ENCODE results near the gene RBFOX1.

Gene RBFOX1

DNA sequence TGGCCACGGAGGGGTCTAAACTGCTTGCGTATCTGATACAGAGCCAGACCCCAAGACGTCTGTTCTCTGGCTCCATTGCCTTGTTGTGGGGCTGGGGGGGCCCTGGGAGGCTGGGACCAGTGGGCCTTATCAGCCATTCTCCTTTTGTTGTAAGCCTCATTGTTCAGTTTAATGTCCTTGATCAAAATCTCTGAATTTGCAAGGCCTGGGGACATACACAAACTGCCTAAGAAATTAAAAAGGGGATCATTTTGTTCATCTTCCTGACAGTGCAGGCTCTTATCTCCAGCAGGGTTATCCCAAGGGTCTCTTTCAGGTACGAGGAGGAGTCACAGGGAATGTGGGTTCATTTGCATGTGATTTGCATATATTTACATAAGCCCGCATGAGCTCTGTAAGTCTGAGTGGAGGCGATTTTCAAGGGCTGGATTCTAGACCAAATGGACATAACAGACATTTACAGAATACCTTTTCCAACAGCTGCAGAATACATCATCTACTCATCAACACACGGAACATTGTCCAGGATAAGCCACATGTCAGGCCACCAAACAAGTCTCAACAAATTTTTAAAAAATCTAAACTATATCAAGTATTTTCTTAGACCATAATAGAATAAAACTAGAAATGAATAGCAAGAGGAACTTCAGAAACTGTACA, 269.8 kb downstream of the RBFOX1 start:
- DNase-seq (ENCODE audit: low read depth): no peak

- no peak for DNase-seq (ENCODE audit: low read depth)
These were observed 273.2 kb downstream of the RBFOX1 start for GRCh38 chr16:7605812-7606211.

GRCh38 chr16:7612671-7613070, 280.0 kb downstream of the RBFOX1 start:
- no peak for DNase-seq (ENCODE audit: low read depth)

GRCh38 chr16:7613518-7613917, 280.9 kb downstream of the RBFOX1 start:
- no peak for DNase-seq (ENCODE audit: low read depth)

DNA sequence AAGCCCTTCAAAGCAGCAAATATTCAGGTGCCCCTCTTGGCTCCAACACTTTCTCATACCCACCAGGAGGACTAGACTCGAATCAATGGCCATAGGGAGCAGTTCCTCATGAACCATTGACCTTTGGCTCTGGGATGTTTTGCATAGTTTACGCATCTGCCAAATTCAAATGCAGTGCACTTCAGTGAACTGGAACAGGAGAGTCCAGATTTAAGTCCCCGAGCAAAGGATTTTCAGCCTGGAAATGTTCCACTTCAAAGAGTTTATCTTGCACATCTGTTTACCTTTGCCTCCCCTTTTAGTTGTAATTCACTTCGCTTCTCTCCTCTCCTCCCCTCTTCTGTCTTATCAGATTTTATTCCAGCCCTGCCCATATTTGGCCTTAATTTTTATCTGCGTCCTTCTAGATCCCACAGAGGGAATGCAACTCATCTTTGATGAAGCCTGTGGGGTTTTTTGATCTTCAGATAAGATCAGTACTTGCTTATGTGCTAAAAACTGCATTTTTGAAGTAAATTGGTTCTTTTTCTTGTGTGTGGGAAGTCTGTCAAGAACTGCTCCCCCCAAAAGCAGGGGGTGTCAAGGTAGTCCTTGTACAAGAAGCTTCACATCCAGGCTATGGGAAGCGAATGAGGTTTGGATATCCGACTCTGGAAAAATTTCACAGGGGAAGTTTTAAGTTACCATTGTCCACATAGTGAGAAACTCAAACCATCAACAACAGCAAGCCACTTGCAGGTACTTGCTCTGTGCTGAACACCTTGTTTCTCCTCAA, 281.6 kb downstream of the RBFOX1 start:
- no peak for DNase-seq (ENCODE audit: low read depth)

- no peak for DNase-seq (ENCODE audit: low read depth)
These were observed 282.9 kb downstream of the RBFOX1 start for GRCh38 chr16:7615565-7615964.

DNA sequence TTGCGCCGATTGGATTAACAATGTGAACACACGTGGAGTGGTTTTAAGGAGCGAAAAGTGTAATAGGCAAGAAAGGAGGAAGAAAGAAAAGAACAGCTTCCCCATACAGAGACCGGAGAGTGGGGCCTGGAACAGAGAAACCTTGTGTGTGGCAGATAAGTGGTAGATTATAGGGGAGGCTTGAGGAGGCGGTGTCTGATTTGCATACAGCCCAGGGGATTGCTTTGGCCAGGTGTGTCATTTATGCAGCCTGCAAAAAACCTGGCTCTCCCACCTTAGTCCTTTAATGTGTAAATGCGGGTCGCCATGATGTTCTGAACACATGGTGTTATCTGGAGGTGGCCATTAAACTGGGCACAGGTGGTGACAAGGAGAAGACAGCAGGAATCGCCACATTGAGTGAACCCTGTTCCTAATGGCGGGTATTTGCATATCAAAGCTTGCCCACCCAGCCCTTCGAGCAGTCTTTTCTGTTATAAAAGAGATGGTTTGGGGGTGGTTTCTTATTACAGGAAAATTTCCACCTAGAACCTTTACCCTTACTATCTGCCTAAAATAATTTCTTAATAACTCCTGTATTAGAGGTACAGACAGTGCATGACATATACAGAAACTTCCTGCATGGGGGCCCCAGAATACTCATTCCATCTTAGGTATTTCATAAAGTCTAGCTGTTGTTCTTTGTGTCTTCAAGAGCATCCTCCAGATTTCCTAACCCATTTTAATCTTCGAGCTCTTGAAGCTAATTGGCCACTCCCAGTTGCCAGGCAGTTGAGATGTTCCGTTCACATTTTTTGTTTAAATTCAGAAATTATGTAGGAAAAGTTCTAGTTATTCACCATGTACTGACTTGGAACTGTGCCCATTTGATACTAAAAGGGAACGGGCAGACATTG, 292.5 kb downstream of the RBFOX1 start:
- no peak for DNase-seq (ENCODE audit: low read depth)

DNA sequence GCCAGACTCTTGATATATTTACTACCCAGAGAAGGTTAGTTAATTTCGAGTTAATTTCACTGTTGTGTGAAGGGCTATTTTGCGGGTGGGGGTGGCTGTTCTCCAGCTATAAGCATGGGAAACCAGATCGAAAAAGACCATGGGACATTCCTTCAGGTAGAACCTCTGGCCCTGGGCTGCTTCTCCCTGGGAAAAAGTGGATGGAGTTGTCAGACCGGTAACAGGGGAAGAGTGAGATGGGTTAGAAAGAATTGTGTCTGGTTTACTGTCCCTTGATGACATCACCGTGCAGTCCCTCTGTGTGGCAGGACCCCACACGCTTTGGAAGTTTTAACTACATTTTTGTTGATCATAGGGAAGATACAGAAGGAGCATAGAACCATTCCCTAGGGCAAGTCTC, 296.3 kb downstream of the RBFOX1 start:
- DNase-seq (ENCODE audit: low read depth): no peak

GRCh38 chr16:7629571-7629970, 296.9 kb downstream of the RBFOX1 start:
- DNase-seq (ENCODE audit: low read depth): no peak

DNA sequence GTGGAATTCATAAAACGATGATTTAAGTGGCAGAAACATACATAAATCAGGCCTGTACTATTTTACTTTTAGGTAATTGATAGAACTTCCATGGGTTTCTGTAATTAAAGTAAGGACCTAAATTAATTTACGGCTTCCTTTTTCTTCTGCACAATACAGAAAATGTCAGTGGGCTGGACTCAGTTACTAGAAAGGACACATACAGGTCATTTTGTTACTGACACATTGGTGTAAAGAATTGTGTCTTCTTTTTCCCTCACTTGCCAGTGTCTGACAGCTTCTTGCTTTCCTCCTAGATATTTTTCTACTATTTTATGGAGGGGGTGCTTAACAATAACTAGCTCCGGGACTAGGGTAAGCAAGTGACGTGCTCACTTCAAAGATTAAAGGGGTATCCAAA, 304.8 kb downstream of the RBFOX1 start:
- no peak for DNase-seq (ENCODE audit: low read depth)

- DNase-seq (ENCODE audit: low read depth): no peak
These were observed 305.7 kb downstream of the RBFOX1 start for GRCh38 chr16:7638306-7638705.

GRCh38 chr16:7640334-7640733, 307.7 kb downstream of the RBFOX1 start:
- no peak for DNase-seq (ENCODE audit: low read depth)

DNA sequence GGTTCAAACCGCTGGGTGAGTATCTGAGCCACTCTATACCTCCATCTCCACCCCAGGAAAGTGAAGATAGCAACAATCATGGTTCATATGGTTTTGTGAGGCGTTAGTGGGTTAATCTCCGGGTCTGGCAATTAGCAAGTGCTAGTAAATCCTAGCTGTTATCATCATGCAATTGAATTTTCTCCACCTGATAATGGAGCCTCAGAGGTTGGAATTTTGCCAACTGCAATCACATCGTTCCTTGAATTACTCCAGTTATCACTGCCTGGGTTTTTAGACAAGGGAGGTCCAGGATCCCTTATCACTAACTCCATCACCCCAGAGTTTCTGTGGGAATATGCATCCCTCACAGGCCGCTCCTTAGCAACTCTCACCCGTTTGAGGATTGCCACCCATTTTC, 311.5 kb downstream of the RBFOX1 start:
- no peak for DNase-seq (ENCODE audit: low read depth)

DNA sequence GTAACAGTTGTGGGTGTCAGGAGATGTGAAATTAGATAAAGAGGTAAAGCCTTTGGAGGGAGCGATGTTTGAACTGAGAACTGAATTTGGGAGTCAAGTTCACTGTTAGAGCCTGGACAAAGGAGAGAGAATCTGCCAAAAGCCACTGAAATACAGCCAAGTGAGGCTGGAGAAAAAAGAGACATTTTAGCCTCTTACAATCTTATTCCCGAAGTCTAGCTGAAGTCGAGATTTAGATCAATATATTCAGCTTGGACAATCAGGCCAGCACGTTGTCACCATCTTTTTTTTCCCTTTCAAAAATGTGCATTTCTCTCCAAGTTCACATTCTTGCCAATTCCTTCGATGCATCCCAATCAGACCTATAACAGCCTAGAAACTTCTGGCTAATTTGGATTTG, 312.2 kb downstream of the RBFOX1 start:
- no peak for DNase-seq (ENCODE audit: low read depth)

DNA sequence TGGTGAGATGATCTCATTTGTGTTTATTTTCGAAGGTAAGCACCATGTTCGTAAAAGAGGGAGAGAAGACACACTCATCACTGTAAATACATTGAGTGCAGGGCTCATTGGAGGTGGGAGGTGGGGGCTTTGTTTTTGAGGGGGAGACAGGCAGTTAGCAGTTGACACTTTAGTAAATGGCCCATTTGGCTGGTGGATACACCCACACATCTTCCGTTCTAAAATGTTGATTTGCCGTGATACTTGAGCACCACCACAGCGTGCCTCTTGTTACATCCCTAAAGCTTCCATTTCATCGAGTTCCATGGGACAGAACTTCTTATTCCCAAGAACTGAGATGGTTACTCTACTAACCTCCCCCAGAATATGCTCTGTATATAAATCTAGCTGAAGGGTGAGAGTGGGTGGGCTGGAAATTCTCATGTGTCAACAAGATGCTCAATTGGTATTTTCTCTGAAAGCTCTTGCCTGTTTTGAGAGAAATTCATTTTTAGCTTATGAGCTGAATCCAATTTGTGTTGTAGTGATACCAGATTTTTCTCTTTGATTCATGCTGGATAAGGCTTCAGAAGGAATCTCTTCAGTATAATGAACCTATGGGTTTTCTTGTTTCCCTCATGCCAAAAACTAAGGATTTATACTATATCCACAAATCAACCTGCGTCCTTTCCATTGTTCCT, 314.3 kb downstream of the RBFOX1 start:
- no peak for DNase-seq (ENCODE audit: low read depth)

GRCh38 chr16:7650431-7650830, 317.8 kb downstream of the RBFOX1 start:
- no peak for DNase-seq (ENCODE audit: low read depth)

- DNase-seq (ENCODE audit: low read depth): no peak
These were observed 319.3 kb downstream of the RBFOX1 start for GRCh38 chr16:7651803-7652570.

- no peak for DNase-seq (ENCODE audit: low read depth)
These were observed 321.3 kb downstream of the RBFOX1 start for GRCh38 chr16:7653746-7654461.

GRCh38 chr16:7675628-7676027, 343.0 kb downstream of the RBFOX1 start:
- DNase-seq (ENCODE audit: low read depth): no peak

- no peak for DNase-seq (ENCODE audit: low read depth)
These were observed 347.7 kb downstream of the RBFOX1 start for GRCh38 chr16:7680296-7680695.

- no peak for DNase-seq (ENCODE audit: low read depth)
These were observed 356.2 kb downstream of the RBFOX1 start for GRCh38 chr16:7688811-7689210.
